ENCODE data around the gene PKN1.
A peak's percentile ranks its signal among the peaks of the same experiment; 100 is the strongest.

PKN1 gene

GRCh38 chr19:14487370-14488125 is 54.4 kb downstream of the PKN1 start:
- Histone ChIP-seq H3K9me3 (peaks cover 2% of the 10 kb centered on the region; the same call in 1 of the 2 replicates), H3K27me3 (no peaks in the 10 kb centered on the region), H3K4me3 (ENCODE audit: low read depth, low read length) (no peak overlapping the region), H3K36me3 (peaks cover 15% of the 10 kb centered on the region), H3K4me1 (no peaks in the 10 kb centered on the region)
- DNase-seq: no peak
- TF ChIP-seq CTCF (IDR thresholded peaks at IDR 0.05; ENCODE audit: low read depth, low read length): no peak

- no peak for DNase-seq
- Histone ChIP-seq H3K4me1 (no peaks in the 10 kb centered on the region), H3K27me3 (no peaks in the 10 kb centered on the region), H3K4me3 (ENCODE audit: low read depth, low read length) (no peak overlapping the region), H3K36me3 (peaks cover 9% of the 10 kb centered on the region), H3K9me3 (no peaks in the 10 kb centered on the region)
- TF ChIP-seq CTCF (IDR thresholded peaks at IDR 0.05; ENCODE audit: low read depth, low read length): no peak
Measured at GRCh38 chr19:14492756-14493337, 59.7 kb downstream of the PKN1 start.

GRCh38 chr19:14494411-14494810 is 61.3 kb downstream of the PKN1 start:
- Histone ChIP-seq H3K4me3 (ENCODE audit: low read depth, low read length) (no peak overlapping the region), H3K27me3 (no peaks in the 10 kb centered on the region), H3K9me3 (no peaks in the 10 kb centered on the region), H3K4me1 (no peaks in the 10 kb centered on the region), H3K36me3 (peaks cover 5% of the 10 kb centered on the region)
- DNase-seq: no peak
- TF ChIP-seq CTCF (IDR thresholded peaks at IDR 0.05; ENCODE audit: low read depth, low read length): no peak

GRCh38 chr19:14494910-14495671 is 62.0 kb downstream of the PKN1 start:
- no peaks in the 10 kb centered on the region for H3K27me3 ChIP-seq
- peak overlapping the region; percentile 77 for H3K4me3 ChIP-seq (ENCODE audit: low read depth, low read length)
- no peaks in the 10 kb centered on the region for H3K4me1 ChIP-seq
- peaks cover 5% of the 10 kb centered on the region; the same call in 1 of the 2 replicates for H3K36me3 ChIP-seq
- no peak for TF ChIP-seq CTCF (IDR thresholded peaks at IDR 0.05; ENCODE audit: low read depth, low read length)
- no peaks in the 10 kb centered on the region for H3K9me3 ChIP-seq
- no peak for DNase-seq

- Histone ChIP-seq H3K36me3 (peaks cover 5% of the 10 kb centered on the region; the same call in 1 of the 2 replicates), H3K4me3 (ENCODE audit: low read depth, low read length) (peak overlapping the region; percentile 77), H3K27me3 (no peaks in the 10 kb centered on the region), H3K4me1 (no peaks in the 10 kb centered on the region), H3K9me3 (no peaks in the 10 kb centered on the region)
- TF ChIP-seq CTCF (IDR thresholded peaks at IDR 0.05; ENCODE audit: low read depth, low read length): no peak
- DNase-seq: no peak
Measured at GRCh38 chr19:14495672-14496028, 62.5 kb downstream of the PKN1 start.
